ENCODE measurements around the gene ZMYM4. TPM values are rescaled to one million over a fixed set of nuclear protein-coding genes. Genes with fewer than 3 reads are reported as not detected.
A peak's percentile ranks its signal among the peaks of the same experiment; 100 is the strongest.

ZMYM4 gene
- total RNA-seq, 1 experiment from 2014 or later: 60.3 TPM

GRCh38 chr1:35220976-35221375 is 47.5 kb upstream of the ZMYM4 start:
- H3K9me3 Mint-ChIP-seq: peaks cover 5% of the 10 kb centered on the region; the same call in 1 of the 2 replicates
- no peak for TF ChIP-seq E2F1 (CRISPR knock-in tag; IDR thresholded peaks at IDR 0.05)
- ATAC-seq (peak; percentile 87), DNase-seq (ENCODE audit: low spot score) (peak; percentile 20)
- peaks cover 31% of the 10 kb centered on the region for H3K4me1 Mint-ChIP-seq
- H3K27me3 Mint-ChIP-seq (ENCODE audit: low read depth): no peaks in the 10 kb centered on the region
- H3K4me3 Mint-ChIP-seq: no peak overlapping the region
- CTCF ChIA-PET: interaction anchor here (1.0 to 2.6 kb wide), 2 partner anchors 19 to 35 kb away, joined by 3 to 17 read pairs; no protein-coding TSS in a partner anchor
- H3K27ac Mint-ChIP-seq: peak overlapping the region; percentile 80
- POLR2A ChIA-PET: no interaction called here
- no peaks in the 10 kb centered on the region for H3K36me3 Mint-ChIP-seq

- ChIA-PET CTCF (interaction anchor here (0.6 to 2.6 kb wide), 13 partner anchors 10 to 505 kb away, joined by 3 to 17 read pairs (median 3); partner anchors contain the start of genes SFPQ and TMEM35B), POLR2A (interaction anchor here (0.5 to 0.6 kb wide), 2 partner anchors 115 to 159 kb away, joined by 3 to 4 read pairs; no protein-coding TSS in a partner anchor)
- DNase-seq (ENCODE audit: low spot score) (no peak), ATAC-seq (no peak)
- Mint-ChIP-seq H3K4me1 (peaks cover 31% of the 10 kb centered on the region), H3K27me3 (ENCODE audit: low read depth) (no peaks in the 10 kb centered on the region), H3K27ac (peak overlapping the region; percentile 71), H3K4me3 (no peak overlapping the region), H3K9me3 (peaks cover 5% of the 10 kb centered on the region; the same call in 1 of the 2 replicates), H3K36me3 (no peaks in the 10 kb centered on the region)
- TF ChIP-seq NR3C1 (CRISPR knock-in tag; conservative IDR thresholded peaks at IDR 0.05; ENCODE audit: low read depth) (no peak), MYBL2 (CRISPR knock-in tag; IDR thresholded peaks at IDR 0.05) (no peak), ERG (CRISPR knock-in tag; IDR thresholded peaks at IDR 0.05) (no peak), STAT6 (CRISPR knock-in tag; conservative IDR thresholded peaks at IDR 0.05; ENCODE audit: low read depth) (no peak), ZNF121 (CRISPR knock-in tag; IDR thresholded peaks at IDR 0.05) (no peak), ETV6 (CRISPR knock-in tag; IDR thresholded peaks at IDR 0.05) (no peak), NFATC4 (CRISPR knock-in tag; IDR thresholded peaks at IDR 0.05) (no peak), SMAD4 (CRISPR knock-in tag; IDR thresholded peaks at IDR 0.05) (no peak), FOXJ3 (CRISPR knock-in tag; IDR thresholded peaks at IDR 0.05; ENCODE audit: borderline replicate concordance) (no peak), E2F5 (CRISPR knock-in tag; IDR thresholded peaks at IDR 0.05) (no peak)
These were observed 46.0 kb upstream of the ZMYM4 start for GRCh38 chr1:35222322-35223083.

- ChIA-PET POLR2A (interaction anchor here (0.6 to 0.7 kb wide), 3 partner anchors 116 to 345 kb away, joined by 3 to 8 read pairs (median 4); no protein-coding TSS in a partner anchor), CTCF (interaction anchor here (0.7 to 2.6 kb wide), 11 partner anchors 11 to 504 kb away, joined by 3 to 17 read pairs (median 3); partner anchors contain the start of genes SFPQ and TMEM35B)
- ATAC-seq (no peak), DNase-seq (ENCODE audit: low spot score) (no peak)
- no peak overlapping the region for H3K4me3 Mint-ChIP-seq
- peak overlapping the region; percentile 71; the same call in 1 of the 2 replicates for H3K27ac Mint-ChIP-seq
- H3K36me3 Mint-ChIP-seq: no peaks in the 10 kb centered on the region
- no peaks in the 10 kb centered on the region for H3K27me3 Mint-ChIP-seq (ENCODE audit: low read depth)
- H3K9me3 Mint-ChIP-seq: peaks cover 5% of the 10 kb centered on the region; the same call in 1 of the 2 replicates
- peaks cover 31% of the 10 kb centered on the region for H3K4me1 Mint-ChIP-seq
- TF ChIP-seq ZNF423 (CRISPR knock-in tag; IDR thresholded peaks at IDR 0.05): no peak
- TF ChIP-seq ETV6 (CRISPR knock-in tag; IDR thresholded peaks at IDR 0.05): no peak
- no peak for TF ChIP-seq FOXP1 (CRISPR knock-in tag; IDR thresholded peaks at IDR 0.05; ENCODE audit: borderline replicate concordance)
- TF ChIP-seq MAX (CRISPR knock-in tag; IDR thresholded peaks at IDR 0.05): no peak
- no peak for TF ChIP-seq USF1 (CRISPR knock-in tag; IDR thresholded peaks at IDR 0.05)
- TF ChIP-seq ARID4B (CRISPR knock-in tag; IDR thresholded peaks at IDR 0.05; ENCODE audit: borderline replicate concordance): no peak
These were observed 45.4 kb upstream of the ZMYM4 start for GRCh38 chr1:35223084-35223630.

Data from WTC11 (cell line).